Activated naive CD4-positive, alpha-beta T cell treated with Interleukin-2 at 50 U/mL for 16 hours (primary cell): Measurements from ENCODE around the gene REEP3.

Experiments used
- DNase-seq: peaks from one replicate; pipeline ENCODE4 v3.0.0-alpha.2; 2020

REEP3 gene

DNA sequence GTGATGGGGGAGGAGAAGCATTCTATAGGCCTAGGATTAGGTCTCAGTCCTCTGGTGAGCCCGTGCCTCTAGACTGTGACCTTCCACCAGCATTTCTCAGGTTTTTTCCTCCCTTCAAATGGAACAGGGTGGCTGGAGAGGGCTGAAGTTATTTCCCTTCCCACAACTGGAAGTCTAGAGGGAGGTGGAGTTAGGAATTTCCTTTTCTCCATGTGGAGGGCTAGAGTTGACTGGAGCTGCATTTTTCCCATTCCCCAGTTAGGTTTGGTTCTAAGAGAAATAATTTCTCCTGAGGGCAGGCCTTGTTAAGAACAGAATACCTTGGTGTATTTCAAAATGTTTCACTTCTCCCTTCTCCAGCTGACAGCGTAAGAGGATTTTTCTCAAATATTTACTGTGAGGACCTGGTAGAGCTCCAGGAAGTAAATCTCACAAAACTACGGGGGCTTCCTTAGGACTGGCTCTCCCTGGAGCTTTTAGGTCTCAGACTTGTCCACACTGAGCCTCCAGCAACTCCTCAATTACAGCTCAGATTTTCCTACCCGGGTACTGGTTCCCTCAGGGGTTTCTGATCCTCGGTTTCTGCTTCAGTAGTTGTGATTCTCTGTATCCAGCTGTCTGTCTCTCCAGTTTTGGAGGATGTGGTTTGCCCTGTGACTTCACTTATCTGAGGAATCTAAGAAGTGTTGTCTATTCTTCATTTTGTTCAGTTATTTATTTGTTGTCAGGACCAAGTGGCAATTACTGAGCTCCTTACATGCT is 6.0 kb upstream of the REEP3 start:
- no peak for DNase-seq

DNA sequence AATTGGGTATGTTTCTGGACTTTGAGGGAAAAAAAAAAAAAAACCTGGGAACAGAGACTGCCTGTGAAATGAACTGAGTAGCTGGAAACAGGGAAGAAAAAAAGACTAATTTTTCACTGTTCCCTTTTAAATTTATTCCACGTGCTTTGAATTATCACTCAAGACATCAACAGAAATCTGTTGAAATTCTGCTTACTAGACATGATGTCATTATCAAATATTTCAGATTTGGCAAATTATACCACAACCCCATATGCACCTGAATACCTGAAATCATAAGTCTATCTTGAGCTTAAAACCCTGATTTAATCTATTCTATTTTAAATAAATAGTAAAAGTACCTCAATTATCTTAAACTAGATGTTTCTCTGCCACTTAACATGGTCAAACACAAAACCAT is 5.0 kb upstream of the REEP3 start:
- no peak for DNase-seq

DNA sequence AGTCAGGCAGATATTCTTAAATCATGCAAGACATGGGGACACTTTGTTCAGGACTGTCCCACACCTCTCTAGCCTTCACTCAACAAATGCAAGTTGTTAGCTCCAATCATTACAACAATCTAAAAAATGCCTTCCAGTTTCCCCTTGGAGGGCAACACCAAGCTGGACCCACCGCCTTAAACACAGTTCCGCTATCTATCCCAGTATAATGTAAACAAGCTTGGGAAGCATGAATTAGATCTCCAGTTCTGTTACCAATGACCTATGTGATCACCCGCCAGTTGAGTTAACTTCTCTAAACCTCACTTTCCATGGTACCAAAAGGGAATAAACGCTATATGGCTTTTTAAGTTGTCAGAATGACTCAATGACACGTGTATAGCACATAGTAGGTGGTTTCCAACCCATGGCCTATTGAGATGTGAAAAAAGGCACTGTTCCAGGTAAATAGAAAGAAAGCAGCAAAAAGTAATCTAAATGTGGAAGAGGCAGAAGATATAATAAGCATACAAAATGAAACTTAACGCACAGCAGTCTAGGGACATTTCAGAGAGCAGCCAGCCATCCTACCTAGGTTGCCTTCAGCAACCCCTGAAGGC is 2.4 kb upstream of the REEP3 start:
- DNase-seq: no peak

DNA sequence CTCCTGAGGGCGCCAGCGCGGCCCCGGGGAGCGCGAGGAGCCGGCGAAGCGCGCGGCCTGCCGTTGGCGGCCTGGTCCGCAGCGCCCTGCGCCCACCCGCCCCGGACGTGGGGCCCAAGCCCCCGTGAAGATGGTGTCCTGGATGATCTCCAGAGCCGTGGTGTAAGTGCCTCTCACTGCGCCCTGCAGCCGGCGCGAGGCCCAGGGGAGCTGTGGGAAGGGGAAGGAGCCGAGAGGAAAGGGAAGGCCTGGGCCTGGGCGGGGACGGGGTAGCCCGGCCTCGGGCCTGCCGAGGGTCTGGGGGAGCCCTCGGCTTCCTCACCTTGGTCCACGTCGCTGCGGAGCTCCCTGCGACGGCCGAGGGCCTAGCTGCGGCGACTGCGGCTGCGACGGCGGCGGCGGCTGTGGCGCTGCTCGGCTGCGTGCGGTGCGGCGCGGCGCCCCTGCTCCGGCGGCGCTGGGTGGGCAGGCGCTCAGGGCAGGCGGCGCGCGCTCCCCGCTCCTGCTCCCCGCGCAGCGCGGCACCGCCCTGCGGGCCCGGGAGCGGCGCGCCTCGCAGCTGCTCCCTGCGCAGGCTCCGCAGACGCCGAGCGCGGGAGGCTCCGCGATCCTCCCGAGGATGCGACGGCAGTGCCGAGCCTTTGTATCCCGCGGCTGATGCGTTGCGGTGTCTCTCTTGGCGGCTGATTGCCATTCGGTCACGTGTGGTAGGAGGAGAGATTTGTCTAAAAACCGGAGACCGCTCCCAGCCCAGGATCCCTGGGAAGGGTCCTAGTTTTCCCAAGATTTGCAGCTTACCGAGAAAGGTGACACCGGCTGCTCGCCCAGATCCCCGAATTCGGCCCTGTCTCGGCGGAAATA is 445 bp downstream of the REEP3 start:
- peak; percentile 59 for DNase-seq

DNA sequence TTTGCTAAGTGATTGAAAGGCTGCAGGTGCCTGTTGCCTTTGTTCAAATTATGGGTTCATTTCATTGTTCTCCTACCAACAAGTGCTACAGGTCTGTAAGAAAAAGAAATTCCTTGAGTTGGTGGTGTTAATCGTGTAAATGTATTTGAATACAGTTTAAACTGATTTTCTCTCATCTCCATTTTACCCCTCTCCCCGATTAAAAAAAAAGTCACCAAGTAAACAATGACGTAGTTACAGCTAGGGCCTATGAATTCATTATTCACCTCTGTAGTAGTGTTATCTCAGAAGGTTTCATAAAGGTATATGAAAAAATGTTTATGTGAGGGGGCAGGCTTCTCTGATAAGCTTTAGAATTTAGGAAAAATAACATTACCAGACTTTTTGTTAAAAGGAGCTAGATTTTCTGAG is 1.1 kb downstream of the REEP3 start:
- no peak for DNase-seq

DNA sequence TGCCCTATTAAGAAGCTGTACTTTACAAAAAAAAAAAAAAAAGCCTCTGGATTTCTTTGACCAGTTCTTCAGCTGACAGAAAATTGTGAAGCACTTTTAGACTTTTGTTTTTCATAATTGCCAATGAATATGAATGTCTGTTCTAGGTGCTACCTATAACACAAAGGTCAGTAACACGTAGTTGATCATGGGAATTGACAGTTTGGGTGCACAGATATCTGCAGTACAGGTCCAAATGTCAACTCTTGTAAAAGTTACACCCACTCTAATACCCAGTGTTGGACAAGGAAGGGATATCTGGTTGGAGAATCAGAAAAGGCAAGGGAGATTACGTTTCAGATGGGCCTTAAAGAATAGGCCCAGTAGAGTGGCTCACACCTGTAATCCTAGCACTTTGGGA is 1.8 kb downstream of the REEP3 start:
- no peak for DNase-seq

DNA sequence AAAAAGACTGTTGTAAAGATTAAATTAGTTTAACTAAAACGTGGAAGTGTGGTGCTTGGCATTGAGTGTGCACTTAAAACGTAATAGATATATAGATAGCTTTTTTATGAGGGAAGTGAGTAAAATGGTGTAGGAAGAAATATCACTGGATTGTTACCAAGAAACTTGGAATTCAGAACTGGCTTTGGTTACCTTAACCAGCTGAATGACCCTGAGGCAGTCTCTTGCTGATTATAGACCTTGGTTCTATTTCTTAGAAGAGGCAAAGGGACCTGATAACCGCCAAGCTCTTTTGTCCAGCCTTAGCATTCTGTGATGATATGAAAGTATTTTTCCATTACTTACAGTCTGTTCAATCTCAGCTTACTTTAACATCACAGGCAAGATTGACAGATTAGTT is 3.8 kb downstream of the REEP3 start:
- DNase-seq: no peak

DNA sequence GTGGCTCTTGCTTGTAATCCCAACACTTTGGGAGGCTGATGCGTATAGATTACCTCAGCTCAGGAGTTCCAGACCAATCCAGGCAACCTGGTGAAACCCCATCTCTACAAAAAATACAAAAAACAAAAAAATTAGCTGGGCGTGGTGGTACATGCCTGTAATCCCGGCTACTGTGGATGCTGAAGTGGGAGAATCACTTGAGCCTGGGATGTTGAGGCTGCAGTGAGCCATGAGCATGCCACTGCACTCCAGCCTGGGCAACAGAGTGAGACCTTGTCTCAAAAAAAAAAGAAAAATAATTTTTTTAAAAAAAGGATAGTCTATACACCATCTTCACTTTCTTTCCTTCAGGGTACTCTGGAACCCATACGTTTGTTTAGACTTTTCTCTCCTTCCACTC is 6.2 kb downstream of the REEP3 start:
- no peak for DNase-seq

DNA sequence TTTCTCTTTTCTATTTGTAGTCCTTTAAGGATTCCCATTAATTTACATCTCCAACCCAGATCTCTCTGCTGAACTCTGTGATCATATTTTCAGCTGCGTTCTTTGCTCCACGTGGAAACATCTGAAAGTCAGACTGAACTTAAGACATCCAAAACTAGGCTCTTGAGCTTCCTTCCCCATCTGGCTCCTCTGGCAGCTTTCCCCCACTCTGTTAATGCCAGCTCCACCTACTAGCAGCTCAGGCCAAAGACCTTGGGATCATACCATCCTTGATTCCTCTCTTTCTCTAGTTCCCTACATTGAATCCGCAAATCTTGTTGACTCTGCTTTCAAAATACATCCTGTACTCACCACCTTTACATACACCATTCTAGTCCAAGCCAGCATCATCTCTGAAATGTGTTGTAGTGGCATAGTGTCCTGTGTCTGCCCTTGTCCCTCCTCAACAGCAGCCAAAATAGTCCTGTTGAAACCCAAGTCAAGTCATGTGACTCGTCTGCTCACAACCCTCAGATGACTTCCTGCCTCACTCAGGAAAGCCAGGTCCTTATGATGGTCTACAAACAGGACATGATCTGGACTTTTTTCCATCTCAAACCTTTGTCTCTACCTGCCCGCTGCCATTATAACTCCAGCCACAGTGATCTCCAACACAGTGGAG is 7.0 kb downstream of the REEP3 start:
- DNase-seq: no peak

DNA sequence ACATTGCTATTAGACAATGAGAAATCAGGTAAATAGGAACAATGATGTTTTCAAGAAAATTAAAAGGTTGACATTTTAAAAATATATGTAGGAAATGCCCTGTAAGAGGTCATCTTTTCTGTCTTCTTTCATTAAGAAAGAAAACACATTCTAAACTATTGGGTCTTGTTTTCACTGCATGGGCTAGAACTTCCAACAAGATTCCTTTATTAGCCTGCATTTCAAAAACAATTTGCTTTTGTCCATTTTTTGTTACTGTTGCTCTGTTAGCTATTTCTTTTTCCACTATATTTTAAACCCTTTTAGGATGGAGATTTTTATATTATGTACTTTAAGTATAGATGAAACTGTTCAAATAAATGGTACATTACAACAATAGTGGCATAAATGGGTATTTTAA is 9.2 kb downstream of the REEP3 start:
- DNase-seq: no peak

DNA sequence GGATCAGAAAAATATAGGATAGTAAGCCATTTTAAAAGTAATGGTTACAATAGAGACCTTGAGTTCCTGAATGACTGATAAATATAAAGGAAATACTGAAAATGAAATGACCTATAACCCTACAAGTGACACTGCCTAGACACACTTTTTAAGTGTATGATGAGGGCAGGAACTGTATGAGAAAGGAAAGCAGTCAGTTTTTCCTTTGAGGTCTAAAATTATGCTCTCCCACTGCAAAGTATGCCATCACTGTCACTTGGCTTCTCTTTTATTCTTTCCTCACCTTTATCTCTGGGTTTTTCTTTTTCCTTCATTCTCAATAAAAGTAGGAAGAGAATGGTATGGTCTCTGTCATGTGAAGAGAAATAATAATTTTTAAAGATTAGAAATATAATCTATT is 13.5 kb downstream of the REEP3 start:
- DNase-seq: no peak

DNA sequence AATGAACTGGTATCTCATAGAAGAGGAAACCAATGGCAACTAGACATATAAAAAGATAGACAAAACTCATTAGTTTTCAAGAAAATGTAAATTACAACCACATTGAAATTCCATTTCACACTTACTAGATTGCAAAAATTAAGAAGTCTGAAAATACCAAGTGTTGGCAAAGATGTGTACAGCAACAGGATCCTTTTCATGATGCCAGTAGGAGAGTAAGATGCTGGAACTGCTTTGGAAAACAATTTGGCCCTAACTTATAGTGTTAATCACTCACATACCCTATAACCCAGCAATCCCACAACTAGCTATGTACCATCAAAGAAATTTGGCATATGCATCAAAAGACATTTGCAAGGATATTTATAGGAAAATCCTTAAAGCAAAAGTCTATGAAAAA is 15.5 kb downstream of the REEP3 start:
- DNase-seq: no peak

DNA sequence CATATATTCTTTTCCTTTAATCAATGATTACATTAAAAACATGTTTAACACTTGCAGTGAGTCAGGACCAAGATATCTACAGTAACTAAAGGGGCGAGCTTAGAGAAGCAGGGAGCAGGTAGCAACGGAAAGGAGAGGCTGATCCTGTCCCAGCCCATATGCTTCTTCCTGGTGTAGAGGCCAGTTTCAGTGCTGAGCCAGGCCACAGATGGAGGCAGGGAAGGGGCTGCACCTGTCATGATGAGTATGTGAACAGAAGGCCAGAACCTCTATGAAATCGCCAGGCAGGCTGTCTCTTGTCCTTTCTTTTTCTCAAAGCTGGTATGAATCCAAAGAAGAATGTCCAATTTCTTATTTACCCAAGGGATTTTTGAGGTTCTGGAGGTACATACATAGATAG is 16.3 kb downstream of the REEP3 start:
- DNase-seq: no peak

DNA sequence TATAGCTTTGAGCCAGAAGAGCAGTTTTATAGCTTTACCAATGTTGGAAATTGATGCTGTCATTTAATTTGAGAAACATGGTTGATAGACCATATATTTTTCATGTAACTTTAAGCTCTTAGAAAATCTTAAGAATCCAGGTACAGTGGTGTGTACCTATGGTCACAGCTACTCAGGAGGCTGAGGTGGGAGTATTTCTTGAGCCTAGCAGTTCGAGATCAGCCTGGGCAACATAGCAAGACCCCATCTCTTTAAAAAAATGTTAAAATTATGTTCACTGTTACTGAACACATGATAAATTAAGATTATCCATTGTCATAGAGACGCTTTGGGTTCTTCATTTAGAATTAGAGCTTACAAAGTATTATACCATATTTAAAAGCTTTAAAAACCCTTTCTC is 18.2 kb downstream of the REEP3 start:
- no peak for DNase-seq

DNA sequence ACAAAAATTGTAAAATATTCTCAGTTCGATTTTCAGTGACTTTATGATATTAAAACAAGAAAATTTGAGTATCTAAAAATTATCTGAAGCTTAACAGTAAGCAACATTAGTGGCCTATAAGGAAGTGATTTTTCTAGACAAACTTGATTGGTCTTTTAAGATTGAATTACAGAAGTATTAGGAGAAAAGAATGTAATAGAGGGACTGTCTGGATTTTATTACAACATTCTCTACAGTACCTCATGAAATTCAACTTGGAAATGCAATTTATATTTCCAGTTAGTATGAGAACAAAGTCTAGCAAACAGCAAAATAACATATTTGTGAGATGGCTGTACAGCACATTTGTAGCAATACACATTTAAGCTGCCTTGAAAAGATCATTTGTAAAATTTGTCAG is 18.8 kb downstream of the REEP3 start:
- no peak for DNase-seq

DNA sequence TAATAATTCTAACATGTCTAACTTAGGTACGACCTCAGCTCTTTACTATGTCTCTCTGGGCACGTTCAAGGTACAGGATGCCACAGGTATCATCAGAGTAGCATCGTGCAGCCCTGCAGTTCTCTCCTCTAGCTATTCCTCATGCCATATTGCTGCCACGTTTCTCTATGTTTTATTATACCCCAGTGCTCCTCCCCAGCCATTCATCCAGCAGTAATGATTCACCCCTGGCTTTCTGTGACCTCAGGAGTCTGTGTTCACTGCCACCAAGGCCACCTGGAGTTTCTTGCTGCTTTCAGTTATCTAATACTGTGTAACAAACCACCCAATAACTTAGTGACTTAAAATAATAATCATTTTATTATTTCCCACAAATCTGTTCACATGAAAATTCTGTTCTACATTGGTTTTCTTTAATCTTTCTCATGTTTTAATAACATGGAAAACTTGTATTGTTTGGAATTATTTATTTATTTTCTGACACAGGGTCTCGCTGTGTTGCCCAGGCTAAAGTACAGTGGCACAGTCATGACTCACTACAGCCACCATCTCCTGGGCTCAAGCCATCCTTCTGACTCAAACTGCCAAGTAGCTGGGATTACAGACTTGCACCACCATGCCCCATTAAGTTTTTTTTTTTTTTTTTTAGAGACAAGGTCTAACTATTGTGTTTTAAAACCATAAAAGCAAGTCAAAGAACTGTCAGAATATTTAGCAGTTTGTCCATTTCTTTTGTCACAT is 21.8 kb downstream of the REEP3 start:
- DNase-seq: no peak

DNA sequence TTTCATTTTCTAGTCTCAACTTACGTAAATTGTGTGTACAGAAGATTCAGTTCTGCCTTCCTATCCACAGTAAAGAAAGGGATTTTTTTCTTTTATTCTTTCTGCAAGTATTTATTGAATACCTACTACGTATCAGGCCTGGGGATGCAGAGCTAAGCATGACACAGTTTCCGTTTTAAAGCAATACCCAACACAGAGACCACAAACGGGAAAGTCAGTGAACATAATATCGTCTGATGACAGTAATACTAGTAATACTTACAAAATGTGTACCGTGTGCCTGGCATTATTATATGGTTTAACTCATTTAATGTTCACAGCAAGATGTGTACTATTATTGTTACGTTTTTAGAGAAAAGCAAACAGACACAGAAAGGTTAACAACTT is 22.4 kb downstream of the REEP3 start:
- DNase-seq: no peak

DNA sequence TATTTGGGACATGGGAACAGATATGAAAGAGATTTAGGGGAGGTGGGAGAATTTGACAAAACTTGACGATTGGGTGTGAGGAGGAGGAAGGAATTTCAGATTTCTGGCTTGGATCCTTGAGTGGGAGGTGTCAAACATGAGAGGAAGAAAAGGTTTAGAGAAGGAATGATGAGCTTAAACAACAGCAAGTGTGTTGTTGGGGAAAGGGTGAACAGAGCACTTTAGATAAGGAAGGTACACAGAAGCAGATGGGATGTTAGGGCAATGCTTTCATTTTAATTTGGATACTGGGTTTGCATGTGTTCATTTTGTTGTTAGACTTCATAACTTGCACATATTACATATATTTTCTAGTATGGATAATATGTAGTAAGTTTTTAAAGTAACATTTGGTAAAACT is 23.2 kb downstream of the REEP3 start:
- DNase-seq: no peak

DNA sequence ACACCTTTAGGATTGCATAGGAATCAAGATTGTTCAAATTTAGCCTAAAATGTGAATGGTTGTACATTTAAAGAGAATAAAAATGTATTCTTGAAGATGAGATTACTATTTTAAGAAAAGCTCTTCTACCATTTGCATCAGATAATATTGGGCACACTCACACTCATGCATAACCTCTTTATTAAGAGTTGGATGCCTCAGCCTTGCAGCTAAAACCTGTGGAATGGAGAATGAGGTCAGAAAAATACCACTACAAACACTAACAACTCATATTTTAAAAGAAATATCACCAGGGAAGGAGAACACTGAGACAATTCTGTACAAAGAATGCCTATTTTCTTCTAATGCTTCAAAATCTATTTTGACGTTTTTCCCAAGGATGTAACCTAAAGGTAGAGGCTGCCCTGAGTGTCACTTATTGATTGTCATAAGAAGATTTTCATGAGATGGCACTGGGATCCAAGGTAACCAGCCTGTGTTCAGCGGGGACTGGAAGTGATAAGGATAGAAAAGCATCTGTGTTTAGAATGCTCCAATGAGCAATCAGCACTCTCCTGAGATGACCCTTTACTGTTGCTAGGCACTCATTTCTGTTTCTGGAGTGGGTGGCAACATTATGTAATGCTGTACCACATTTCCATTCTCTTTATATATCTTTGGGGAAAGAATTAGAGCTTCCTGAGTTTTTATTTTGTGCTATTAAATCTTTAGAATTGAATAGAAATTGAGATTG is 26.6 kb downstream of the REEP3 start:
- DNase-seq: no peak

DNA sequence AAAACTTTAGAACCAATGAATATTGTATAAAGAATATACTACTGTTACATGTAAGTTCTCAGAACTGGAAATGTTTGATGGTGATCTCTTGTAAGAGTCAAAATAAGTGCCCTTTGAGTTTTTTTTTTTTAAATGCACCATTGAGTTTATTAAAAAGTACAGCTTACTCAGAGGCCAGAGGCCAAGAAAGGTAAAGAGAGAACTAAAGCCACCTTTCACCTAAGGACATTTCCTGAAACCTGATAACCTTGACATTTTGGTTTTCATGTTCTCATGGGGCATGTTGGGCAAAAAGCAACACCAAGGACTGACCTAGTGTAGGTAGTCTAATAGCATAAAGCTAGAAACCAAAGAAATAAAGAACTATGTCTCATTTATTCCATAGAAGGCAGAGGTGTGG is 27.7 kb downstream of the REEP3 start:
- DNase-seq: no peak

DNA sequence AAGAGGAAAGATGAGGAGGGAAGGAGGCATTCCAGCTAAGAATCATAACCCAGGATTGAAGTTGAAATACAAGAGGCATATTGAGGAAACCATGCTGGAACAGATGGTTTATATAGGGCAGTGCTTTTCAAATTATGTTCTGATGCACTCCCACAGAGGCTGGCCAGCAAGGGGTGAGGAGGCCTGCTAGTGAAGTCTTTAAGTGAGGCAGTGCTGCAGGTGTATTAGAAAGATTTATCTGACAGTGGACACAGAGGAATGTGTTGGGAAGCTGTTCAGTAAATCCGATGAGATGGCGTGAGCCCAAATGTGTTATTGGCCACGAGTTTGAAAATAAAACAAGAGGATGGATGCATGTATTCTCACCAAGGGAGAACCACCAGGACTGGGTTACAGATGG is 28.6 kb downstream of the REEP3 start:
- no peak for DNase-seq

DNA sequence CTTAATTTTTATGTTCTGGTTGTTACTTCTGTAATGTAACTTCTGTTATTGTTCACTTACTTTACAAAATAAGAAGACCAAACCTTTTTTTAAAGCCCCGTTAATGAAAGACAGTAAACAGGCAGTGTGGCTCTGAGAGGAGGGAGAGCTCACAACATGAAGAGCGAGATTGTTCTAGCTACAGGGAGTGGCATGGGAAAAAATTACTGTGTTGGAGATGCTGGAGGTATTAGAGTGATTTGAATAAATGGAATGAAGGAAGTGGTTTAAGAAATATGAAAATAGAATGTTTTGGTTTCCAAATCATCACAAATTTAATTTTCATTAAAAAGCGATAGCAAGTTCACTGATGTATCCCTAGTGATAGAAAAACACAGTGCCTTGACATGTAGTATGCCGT is 31.8 kb downstream of the REEP3 start:
- no peak for DNase-seq
